Uterus (tissue), 2 donors: ENCODE data around the gene NPAS1.

ENCODE experiments used
- CTCF ChIP-seq, 4 experiments: fragments of 200-600 bp in 2 of 4; fragments of 450-650 bp in 2 of 4; sonication (generic) in 2 of 4; IDR thresholded peaks; one replicate each; pipeline ENCODE4 v1.5.1; 2016 to 2019; ENCODE audit warnings: antibody characterized with exemption in 4 of 4, mild to moderate bottlenecking in 2 of 4, moderate library complexity in 1 of 4
- POLR2A ChIP-seq, 2 donors: fragments of 450-650 bp; IDR thresholded peaks; one replicate each; pipeline ENCODE4 v1.6.1; 2016; ENCODE audit warnings: antibody characterized with exemption in 2 of 2, mild to moderate bottlenecking in 1 of 2, moderate library complexity in 1 of 2

- TF ChIP-seq CTCF (IDR thresholded peaks at IDR 0.05) (no peak), POLR2A (IDR thresholded peaks at IDR 0.05) (no peak)
Observed at GRCh38 chr19:47066376-47067214, 47.0 kb downstream of the NPAS1 start.
